C4-2B (cell line): ENCODE measurements around the gene ANKFY1.

ENCODE experiments used
- H3K27ac ChIP-seq: fragments of 450-650 bp; 2 replicates; pipeline ENCODE4 v1.5.1; 2017
- ZFX ChIP-seq: fragments of 450-650 bp; IDR thresholded peaks from 2 replicates; pipeline ENCODE4 v1.6.1; 2017
- TF ChIP-seq, protein P1 (sequence below): fragments of 450-650 bp; conservative IDR thresholded peaks from 2 replicates; pipeline ENCODE4 v1.5.1; 2017; ENCODE audit warnings: mild to moderate bottlenecking

Gene ANKFY1

DNA sequence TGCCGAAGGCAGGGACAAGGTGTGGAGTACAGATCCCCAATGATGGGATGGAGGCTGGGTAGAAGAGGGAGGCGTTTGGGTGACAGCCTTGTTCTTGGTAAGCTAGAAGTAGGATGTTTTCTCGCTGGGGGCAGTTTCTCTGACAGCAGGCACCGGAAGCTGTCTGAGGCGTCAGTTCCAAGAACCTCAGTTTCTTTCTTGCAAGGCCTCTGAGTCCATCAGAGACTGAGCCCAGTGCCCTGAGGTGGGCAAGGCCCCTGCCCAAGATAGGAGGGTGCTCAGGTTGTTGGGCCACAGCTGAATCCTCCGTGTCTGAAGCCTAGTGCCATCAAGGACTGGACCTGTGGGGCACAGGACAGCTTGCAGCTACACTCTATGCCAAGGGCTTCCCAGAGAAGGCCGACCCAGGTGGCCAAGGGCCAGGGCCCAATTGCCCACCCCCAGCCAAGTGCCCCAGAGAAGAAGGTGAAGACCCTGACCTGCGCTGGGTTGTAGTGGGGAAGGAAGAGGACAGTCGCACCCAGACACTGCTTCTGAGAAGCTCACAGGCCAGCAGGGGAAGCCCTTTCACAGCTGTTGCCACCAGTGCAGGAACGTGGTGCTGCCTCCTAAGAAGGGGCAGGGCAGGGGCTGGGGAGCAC is 107.7 kb downstream of the ANKFY1 start:
- no peak overlapping the region for H3K27ac ChIP-seq

GRCh38 chr17:4154201-4154600 is 109.6 kb downstream of the ANKFY1 start:
- TF ChIP-seq ZFX, result no peak
- TF ChIP-seq, protein P1, sequence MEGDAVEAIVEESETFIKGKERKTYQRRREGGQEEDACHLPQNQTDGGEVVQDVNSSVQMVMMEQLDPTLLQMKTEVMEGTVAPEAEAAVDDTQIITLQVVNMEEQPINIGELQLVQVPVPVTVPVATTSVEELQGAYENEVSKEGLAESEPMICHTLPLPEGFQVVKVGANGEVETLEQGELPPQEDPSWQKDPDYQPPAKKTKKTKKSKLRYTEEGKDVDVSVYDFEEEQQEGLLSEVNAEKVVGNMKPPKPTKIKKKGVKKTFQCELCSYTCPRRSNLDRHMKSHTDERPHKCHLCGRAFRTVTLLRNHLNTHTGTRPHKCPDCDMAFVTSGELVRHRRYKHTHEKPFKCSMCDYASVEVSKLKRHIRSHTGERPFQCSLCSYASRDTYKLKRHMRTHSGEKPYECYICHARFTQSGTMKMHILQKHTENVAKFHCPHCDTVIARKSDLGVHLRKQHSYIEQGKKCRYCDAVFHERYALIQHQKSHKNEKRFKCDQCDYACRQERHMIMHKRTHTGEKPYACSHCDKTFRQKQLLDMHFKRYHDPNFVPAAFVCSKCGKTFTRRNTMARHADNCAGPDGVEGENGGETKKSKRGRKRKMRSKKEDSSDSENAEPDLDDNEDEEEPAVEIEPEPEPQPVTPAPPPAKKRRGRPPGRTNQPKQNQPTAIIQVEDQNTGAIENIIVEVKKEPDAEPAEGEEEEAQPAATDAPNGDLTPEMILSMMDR, result no peak

More for the DNA sequence above, 107.7 kb downstream of the ANKFY1 start:
- TF ChIP-seq ZFX, result no peak
- TF ChIP-seq, protein P1, result no peak

GRCh38 chr17:4152471-4152870 is 111.3 kb downstream of the ANKFY1 start:
- TF ChIP-seq, protein P1, result no peak
- TF ChIP-seq ZFX, result no peak
- no peak overlapping the region for H3K27ac ChIP-seq

More at GRCh38 chr17:4154201-4154600, 109.6 kb downstream of the ANKFY1 start:
- no peak overlapping the region for H3K27ac ChIP-seq

GRCh38 chr17:4150096-4150495 is 113.7 kb downstream of the ANKFY1 start:
- no peak for TF ChIP-seq ZFX
- TF ChIP-seq, protein P1, result no peak
- no peak overlapping the region for H3K27ac ChIP-seq

DNA sequence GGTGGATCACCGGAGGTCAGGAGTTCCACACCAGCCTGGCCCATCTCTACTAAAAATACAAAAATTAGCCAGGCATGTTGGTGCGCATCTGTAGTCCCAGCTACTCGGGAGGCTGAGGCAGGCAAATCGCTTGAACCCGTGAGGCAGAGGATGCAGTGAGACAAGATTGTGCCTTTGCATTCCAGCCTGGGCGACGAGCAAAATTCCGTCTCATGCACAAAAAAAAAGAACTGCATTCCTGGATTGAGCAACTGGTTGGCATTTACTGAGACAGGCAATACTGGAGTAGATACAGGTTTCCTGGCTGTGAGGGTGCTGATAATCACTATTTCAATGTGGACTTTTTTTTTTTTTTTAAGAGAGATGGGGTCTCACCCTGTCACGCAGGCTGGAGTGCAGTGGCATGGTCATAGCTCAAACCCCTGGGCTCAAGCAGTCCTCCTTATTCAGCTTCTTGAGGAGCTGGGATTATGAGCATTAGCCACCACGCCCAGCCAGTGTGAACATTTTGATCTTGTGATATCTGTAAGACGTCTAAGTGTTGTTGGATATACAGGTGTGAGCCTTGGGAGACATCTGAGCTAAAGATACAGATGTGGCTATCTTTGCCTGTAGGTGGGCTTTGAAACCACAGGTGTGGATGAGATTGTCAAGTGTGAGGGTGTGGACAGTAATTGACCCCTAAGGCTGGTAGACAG is 115.0 kb downstream of the ANKFY1 start:
- H3K27ac ChIP-seq, result no peak overlapping the region
- no peak for TF ChIP-seq ZFX
- TF ChIP-seq, protein P1, result no peak

GRCh38 chr17:4147751-4148310 is 115.9 kb downstream of the ANKFY1 start:
- TF ChIP-seq ZFX, result no peak
- TF ChIP-seq, protein P1, result no peak
- no peak overlapping the region for H3K27ac ChIP-seq

DNA sequence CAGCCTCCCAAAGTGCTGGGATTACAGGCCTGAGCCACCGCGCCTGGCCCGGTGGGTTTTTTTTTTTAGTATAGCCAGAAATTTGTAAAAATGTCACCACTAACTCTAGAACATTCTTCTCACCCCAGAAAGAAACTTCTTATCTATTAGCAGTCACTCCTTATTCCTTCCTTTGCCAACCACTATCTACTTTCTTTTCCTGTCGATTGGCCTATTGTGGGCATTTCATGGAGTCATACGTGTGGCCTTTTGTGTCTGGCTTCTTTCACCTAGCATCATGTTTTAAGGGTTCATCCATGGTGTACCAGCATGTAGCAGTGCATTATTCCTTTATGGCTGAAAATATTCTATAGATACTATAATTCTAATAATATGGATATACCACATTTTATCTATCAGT is 117.1 kb downstream of the ANKFY1 start:
- H3K27ac ChIP-seq, result no peak overlapping the region
- TF ChIP-seq, protein P1, result no peak
